ENCODE measurements around the gene STAB2.

Gene STAB2

DNA sequence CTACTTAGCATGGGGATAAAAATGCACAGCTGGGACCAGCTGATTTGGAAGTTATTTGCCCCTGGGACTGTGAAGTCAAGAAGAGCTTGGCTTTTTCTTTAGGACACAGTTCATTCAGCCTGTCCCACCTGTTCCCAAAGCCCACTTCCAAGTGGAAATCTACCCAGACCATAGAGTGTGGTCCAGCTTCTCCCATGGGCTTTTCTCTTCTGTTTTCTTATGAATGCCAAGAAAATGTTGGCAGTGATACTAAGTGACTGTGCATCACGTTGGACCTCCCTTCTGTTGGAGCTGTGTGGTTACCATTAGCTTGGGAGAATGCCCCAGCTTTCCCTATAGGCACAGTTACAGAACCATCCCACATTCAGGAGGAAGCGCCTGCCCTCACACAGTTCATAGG, 164.5 kb downstream of the STAB2 start:
- DNase-seq = no peak

DNA sequence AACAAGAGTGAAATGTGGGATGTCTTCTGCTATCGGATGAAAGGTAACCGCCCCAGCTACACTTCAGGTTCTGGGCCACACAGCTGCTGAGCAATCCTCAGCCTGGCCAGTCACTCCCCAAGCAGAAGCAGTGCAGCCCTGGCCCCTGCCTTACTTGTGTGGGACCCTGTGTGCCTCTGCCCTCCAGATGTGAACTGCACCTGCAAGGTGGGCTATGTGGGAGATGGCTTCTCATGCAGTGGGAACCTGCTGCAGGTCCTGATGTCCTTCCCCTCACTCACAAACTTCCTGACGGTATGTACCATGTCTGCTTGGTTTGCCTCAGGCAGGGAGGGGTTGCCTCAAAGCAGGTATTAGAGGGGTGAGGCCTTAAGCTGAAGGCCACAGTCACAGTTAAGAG, 168.4 kb downstream of the STAB2 start:
- DNase-seq = no peak

DNA sequence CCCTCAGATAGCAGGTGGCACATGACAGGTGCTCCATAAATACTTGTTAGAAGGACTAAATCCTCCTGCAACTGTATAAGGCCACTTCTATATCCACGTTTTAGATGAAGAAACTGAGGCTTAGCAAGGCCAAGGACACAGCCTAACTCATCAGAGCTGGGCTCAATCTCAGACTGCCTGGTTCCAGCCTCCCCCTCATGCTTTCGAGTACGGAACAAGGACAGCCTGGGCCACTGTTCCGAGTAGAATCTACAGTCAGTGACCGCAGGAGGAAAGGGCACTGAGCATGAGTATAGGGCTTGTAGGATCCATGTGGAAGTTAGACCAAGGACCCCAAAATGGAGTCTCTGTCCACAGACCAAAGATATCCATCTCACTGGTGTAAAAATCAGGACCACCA, 169.4 kb downstream of the STAB2 start:
- no peak for DNase-seq

DNA sequence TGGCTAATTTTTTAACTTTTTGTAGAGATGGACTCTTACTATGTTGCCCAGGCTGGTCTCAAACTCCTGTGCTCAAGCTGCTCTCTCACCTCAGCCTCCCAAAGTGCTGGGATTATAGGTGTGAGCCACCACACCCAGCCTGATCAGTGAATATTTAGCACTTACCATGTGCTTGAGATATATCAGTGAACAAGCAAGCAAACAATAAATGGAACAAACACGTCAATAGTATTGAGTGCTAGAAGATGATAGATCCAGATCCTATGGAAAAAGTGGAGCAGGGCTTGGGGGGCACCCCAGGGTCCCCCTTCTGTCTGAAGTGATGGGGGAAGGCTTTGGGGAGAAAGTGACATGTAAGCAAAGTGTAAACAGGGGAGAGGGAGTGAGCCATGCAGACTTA, 170.2 kb downstream of the STAB2 start:
- DNase-seq = no peak

DNA sequence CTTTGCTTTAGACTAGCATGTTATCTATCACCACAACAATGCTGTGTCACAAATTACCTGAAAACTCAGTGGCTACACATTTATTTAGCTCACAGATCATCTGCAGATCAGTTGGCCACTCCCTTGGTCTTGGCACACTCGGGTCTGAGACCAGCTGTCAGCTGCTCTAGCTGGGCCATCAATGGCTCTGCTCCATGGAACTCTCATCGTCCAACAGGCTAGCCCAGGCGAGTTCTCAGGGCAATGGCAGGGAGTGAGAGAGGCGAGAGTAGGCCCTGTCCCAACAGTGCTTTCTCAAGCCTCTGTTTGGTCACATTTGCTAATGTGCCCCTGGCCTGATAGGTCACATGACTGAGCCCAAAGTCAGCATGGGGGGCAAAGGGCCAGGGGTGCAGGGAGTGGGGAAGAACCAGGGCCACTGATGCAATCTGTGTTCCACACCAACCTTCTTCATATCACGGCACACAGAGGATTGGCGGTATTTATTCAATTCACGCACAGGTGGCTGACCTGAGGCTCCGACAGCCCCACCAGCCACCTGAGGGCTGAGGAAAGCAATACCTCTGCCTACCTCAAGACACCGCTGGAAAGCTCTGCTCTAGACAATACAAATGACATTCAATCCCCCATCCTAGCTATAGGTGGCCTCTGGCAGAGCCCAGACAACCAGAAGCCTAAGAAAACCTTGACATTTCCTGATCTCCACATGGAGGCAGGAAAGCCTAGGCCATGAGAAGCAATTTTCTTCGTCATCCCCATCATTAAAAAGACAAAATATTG, 171.4 kb downstream of the STAB2 start:
- DNase-seq = no peak

DNA sequence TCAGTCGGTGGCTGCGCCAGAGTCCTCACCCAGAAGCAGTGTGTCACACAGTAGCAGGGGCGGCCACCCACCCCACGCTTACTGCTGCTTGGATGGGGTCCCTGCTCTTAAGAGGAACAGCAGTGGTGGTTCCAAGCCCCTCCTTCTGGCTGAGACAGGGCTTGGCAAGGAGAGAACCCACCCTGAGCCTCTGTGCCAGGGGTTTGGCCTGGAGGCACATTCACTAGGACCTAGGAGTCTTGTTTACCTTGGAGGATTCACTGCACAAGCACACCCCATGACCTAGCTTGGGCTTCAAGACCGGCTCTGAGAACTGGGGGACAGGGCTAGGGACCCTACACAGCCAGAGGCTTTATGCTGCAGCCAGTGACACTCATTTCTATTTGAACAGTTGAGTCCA, 175.4 kb downstream of the STAB2 start:
- DNase-seq = no peak

DNA sequence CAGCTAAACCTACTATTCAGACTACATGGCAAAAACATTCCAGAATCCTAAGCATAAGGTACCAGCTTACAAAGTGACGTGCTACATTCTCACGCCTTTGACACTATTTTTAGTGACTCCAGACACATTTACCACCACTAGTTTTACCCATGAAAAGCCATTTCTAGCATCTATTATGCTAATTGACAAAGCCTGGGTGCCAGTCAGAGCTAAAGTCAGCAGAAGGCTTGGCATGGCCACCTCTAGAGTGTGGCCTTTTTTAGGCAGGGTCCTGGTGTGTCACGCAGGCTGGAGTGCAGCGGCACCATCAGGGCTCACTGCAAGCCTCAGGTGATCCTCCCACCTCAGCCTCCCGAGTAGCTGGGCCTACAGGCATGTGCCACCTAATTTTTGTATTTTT, 178.2 kb downstream of the STAB2 start:
- no peak for DNase-seq

DNA sequence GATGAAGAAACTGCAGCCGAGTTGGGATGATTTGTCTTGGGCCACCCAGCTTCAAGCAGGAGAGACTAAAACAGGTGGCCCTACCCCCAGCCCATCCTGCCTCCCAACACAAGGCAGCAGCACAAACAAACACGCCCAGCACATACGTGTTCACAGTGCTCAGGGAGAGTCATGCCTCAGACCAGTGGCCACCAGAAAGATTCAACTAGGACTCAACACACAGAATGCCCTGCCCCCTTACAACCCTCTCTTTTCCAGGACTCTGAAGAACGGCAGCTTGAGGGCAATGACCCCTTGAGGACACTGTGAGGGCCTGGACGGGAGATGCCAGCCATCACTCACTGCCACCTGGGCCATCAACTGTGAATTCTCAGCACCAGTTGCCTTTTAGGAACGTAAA, 179.0 kb downstream of the STAB2 start:
- no peak for DNase-seq

DNA sequence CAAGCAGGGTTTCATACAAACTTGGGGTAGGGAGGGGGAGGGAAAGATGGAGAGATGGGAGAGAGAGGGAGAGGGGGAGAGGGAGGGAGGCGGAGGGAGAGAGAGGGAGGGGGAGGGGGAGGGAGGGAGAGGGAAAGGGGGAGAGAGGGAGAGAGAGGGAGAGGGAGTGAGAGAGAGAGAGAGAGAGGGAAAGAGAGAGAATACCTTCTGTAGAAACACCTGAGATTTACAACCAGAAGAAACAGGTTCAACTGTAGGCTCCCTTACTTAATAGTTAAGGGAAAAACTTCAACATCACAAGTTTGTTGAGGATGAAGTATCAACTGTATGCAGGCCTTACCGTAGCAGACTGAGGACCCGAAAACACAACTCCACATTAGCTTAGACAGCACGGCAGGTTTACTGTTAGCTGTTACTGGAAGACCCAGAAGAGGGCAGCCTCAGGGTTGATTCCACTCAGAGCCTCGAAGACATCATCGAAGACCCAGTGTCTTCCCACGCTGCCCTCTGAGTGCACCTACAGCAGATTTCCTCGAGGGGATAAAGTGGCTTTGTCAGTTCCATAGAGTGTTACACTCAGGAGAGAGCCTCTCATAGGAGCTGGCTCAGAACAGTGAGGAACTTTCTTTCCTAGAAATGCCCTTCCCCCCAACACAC, 181.5 kb downstream of the STAB2 start:
- DNase-seq = no peak

DNA sequence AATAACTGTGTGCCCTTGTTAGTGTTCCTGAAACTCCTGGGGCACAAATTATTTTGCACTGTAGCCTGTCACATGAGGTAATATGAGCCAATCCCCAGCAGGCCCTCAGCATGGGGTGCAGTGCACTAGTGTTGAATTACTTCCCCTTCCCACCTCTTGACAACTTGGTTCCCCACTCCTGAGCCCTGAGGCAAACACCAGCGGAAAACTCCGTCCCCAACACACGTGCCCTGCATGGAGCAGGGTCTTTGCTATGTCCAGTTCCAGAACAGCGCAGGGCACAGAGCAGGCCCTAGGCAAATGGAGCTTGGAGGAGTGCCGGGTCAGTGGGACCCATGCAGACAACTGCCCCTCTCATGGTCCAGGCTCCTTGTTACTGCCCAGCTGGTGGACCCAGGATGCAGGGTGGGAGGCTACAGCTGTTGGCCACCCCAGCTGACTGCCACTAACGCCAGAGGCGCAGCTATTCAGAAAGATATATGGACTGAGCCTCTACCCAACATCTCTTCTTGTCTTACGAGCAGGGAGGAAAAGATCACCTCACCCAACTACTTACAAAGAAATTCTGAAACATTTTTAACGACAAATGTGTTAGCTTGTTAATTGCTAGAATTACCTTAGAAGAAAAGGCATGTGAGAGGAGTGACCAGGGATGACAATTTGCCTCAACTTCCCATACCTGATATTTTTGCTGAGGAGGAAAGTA, 182.3 kb downstream of the STAB2 start:
- DNase-seq = no peak

DNA sequence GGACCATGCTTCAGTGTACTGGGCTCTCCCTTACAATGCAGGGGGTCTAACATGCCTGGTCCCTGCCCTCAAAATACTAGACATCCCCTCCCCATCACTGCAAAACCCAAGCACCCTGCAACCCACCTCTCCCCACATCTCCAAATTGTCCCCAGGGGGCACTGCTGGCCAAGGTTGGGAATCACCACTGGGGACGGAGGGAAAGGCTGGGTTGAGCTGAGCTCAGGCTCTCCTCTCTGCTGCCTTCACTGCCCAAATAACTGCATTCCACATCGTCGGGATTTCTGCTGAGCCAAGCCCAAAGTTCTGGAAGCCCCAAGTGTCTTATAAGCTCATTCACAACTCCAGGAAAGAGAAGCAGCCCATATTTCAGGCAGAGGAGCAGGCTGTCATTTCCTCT, 184.4 kb downstream of the STAB2 start:
- DNase-seq = no peak

DNA sequence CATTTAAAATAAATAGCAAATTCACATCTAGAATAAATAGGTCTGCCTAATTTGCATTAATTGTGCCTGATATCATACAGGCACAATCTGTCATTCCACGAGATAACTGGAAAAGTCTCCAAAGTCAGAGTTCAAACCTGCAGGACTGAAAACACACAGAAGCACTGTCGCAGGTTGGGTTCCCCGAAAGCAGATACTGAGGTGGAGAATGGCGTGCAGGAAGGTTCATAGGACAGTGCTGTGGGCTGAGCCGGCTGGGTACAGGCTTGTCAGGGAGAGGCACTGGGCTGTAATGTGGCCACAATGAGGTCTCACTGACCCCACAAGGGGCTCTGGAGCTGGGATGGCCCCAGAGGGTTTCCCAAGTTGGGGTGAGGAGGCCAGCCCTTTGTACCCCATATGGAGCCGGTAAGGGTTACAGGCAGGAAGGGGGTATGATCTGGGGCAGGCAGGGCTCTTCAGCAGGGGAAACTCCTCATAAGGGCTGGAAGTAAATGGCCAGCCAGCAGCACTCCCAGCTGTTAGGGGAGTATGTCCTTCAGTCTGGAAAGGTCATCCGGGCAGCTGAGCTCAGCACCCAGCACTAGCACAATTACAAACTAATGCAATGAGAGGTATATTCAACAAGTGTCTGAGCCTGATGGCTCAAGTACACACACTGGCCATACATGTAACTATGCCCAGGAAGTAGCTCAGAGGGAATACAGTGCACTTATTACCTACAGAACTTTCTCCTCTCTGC, 185.5 kb downstream of the STAB2 start:
- DNase-seq = no peak

DNA sequence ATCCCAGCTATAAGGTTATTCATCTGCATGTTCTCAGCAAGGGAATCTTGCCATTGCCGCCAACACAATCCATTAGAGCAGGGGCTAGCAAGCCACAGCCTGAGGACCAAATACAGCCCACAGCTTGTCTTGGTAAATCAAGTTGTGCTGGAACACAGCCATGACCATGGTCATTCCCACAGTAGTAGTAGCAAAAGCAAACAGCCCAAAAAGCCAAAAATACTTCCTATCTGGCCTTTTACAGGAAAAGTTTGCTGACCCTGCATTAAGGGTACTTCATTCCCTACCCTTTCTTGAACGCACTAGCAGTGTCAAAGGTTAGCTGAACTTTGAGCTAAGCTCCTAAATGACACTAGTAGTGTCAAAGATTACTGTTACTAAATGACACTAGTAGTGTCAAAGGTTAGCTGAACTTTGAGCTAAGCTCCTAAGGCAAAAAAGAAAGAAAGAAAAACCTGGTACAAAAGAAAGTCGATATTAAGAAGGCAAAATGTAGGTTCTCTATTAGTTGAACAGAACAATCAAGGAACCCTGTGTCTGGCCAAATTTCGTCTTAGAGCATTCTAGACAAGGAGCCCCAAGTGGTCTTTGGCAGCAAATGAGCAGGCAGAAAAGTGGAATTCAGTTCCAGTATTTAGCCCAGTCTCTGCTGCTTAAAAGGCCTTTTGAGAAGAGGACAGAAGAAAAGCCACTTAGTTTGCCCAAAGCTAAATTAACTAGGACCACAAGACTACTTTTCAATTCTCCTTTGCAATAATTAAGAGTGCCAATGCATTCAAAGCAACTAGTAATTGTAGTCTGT, 186.2 kb downstream of the STAB2 start:
- no peak for DNase-seq

DNA sequence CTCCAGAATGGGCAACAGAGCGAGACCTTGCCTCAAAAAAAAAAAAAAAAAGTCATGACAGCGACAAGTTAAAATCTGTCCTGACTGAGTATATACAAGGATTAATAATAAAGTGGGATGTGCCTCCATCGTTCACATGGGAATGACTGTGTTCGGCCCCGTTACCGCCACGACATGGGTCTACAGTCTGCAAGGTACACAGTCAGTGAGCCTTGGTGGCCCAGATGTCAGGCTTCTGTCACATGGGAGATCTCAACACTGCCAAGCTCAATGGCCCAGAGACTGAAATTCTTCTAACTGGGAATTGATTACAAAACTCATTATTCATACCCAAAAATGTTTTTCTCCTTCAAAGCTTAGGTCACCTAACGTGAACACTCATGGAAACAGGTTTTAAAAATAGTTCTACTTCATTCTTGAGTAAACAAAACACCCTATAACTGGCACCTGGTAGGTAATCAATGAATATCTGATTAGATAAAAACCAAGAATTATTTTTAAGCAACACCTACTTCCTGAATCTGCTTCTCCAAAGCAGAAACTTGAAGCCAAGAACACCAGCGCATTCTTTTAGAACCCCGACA, 188.0 kb downstream of the STAB2 start:
- DNase-seq = no peak

DNA sequence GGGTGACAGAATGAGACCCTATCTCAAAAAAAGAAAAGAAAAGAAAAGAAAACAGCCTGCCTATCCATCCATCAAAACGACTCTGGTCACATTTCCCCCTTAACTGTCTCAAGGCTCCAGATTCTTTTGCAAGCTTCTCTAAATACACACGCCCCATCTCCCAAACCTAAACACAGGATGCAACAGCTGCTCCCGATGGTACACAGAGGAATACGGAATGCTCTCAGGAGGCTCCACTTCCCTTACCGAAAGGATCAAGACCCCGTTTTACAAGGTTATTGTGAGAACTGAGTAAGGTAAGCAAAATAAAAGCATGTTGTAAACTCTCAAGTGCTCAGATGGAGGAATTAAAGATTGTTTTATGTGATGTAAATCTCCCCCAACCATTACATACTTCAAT, 191.7 kb downstream of the STAB2 start:
- no peak for DNase-seq

DNA sequence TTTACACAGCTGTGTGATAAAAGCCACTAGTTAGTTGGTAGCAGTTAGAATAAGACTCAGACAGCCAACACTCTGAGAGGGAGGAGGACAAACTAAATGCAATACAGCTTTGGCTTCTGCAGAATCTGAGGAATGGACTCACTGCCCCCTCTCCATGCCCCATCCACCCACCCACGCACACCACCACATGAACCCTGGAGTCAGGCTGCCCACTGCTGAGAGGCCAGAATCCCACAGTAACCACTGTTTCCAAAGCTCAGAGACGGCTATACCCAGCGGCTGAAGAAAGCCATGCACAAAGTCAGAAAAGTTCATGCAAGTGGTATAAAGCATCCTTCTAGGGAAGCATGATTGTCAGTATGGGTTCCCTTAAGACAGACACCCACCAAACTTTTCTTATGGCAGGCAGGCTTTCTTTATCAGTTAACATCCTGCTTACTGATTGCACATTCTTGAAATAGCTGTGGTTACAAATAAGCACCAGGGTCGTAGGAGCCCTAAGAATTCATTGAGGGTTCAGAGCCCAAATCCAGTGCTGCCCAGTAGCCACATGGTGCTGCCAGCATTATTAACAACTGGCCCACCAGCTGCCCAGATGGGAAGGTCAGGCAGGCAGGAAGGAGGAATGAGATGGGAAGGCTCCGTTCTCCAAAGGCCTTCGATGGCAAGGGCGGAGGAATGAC, 192.5 kb downstream of the STAB2 start:
- no peak for DNase-seq

DNA sequence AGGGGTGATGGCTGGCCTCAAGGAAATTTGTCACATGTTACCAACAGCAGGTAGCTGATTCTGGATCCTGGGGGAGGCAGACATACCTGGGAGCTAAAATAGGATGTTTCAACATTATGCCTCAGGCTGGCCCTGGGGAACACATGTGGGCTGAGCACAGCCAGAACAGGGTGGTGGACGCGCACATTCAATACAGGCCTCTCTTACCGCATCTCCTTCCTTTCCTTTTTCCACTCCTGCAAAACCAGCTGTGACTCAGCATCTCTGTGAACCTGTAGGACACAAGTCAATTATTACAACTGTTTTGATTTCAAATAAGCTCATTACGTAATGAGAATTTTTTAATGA, 193.0 kb downstream of the STAB2 start:
- no peak for DNase-seq

DNA sequence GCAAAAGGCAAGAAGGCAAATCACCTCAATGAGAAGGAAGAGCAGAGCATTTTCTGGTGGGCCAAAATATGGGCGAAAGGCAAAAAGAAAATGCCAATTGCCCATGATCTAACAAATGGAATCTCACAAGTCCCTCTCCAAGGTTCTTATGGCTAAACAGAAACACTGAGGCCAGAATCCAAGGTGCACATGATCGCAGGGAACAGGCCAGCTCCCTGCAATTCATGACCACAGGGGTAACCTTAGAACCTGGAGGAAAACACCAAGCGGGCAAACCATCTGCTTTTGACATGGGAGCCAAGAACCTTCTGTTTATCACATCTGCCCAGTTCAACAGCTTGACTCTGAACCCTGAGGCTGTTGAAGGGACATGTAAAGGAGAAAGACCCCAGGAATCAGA, 193.9 kb downstream of the STAB2 start:
- no peak for DNase-seq

DNA sequence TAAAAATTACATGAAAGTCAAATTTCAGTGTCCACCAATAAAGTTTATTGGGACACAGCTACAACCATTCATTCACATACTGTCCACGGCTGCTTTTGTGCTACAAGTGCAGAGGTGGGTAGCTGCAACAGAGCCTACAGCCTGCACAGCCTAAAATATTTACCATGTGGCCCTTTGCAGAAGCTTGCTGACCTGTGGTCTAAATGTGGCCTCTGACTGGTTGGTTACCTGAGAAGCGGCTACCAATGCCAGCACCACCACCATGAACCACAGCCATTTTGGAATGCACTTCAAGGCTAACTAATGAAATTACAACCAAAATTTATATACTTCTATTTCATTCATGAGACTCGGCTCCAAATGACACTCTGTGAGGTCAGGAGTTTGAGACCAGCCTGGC, 195.3 kb downstream of the STAB2 start:
- no peak for DNase-seq

DNA sequence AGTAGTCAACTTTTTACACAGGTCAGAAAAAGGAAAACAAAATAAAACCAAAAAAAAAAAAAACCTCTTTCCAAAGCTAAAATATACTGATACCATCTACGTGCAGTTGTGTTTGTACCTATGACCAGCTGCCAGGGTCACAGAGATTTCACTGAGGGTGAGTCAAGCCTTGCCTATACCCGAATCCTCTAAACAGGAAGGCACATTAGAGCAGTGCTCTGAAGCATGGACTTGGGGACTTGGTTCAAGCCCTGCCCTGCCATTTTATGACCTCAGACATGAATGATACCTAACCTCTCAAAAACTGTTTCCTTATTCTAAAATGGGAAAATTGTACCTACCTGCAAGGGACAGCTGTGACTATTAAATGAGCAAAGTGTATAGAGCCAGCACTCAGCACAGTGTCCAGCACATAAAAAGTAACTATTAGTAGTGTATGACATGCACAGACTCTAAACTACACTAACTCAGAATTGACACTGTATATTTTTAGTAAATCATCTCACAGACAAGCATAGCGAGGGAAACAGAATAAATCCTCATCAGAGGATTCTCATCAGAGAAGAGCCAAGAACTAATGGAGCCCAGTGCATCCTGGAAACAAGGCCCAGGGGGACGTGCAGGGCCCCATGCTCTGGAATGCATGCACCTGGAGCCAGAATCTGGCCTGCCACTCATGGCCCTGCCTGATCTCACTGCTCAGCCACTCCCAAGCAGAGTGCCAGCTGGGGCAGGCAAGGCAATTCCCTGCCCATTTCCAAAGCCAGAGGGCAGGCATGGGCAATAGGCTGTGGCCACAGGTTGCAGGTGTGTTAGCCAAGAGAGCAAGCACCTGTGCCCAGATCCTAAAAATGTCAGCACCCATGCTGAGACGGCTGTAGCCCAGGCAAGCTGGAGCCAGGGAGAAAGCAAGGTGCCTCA, 196.9 kb downstream of the STAB2 start:
- DNase-seq = no peak

Measured in stimulated activated CD4-positive, alpha-beta T cell treated with anti-CD3 and anti-CD28 coated beads, Interleukin-1b, Interleukin-23, amount 100 ng/mL, for 48 hours (primary cell).